ENCODE measurements around the gene NDUFV1. TPM values are rescaled to one million over a fixed set of nuclear protein-coding genes. Genes with fewer than 3 reads are reported as not detected.

NDUFV1 gene
- total and polyA plus RNA-seq, 9 of the 15 experiments (the other 6 are each of a cell fraction or from before 2014, with no cell fraction given): 10.8 to 423 (median 209) TPM

DNA sequence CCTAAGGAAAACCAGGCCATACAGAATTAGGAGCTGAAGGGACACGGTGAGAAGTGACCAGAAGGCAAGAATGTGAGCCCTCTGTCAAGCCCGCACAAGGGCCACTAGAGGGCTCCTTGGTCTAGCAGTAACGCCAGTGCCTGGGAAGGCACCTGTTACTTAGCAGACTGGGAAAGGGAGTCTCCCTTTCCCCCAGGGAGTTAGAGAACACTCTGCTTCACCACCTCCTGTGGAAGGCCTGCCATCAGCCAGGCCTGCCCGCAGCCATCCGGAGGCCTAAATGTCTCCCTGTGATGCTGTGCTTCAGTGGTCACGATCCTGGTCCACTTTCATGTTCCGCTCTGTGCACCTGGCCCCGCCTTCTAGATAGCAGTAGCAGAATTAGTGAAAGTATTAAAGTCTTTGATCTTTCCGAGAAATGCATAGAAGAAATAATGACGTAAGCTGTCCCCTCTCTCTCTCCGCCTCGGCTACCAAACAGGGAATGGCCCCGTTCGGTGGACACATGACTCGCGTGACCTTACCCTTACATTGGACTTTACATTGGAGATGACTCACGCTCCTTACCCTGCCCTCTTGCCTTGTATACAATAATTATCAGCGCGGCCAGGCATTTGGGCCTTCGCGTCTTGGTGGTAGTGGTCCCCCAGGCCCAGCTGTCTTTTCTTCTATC lies 33.9 kb upstream of the NDUFV1 start (continued):
- TF ChIP-seq, protein P1, sequence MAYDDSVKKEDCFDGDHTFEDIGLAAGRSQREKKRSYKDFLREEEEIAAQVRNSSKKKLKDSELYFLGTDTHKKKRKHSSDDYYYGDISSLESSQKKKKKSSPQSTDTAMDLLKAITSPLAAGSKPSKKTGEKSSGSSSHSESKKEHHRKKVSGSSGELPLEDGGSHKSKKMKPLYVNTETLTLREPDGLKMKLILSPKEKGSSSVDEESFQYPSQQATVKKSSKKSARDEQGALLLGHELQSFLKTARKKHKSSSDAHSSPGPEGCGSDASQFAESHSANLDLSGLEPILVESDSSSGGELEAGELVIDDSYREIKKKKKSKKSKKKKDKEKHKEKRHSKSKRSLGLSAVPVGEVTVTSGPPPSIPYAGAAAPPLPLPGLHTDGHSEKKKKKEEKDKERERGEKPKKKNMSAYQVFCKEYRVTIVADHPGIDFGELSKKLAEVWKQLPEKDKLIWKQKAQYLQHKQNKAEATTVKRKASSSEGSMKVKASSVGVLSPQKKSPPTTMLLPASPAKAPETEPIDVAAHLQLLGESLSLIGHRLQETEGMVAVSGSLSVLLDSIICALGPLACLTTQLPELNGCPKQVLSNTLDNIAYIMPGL (CRISPR knock-in tag; IDR thresholded peaks at IDR 0.05): no peak
- TF ChIP-seq RAD51 (IDR thresholded peaks at IDR 0.05; ENCODE audit: borderline replicate concordance, low read depth) (peak; percentile 61; the same call in 1 of the 2 replicates), ZNF695 (CRISPR knock-in tag; IDR thresholded peaks at IDR 0.05) (no peak), PHF20 (IDR thresholded peaks at IDR 0.05; ENCODE audit: partially characterized antibody) (peak; percentile 22), KLF6 (CRISPR knock-in tag; IDR thresholded peaks at IDR 0.05; ENCODE audit: borderline replicate concordance) (no peak), KDM5B (IDR thresholded peaks at IDR 0.05; ENCODE audit: insufficient replicate concordance, low read depth, low read length) (no peak), ARID2 (IDR thresholded peaks at IDR 0.05) (no peak), ZNF282 (CRISPR knock-in tag; IDR thresholded peaks at IDR 0.05) (no peak), ZNF584 (CRISPR knock-in tag; IDR thresholded peaks at IDR 0.05; ENCODE audit: low read depth) (no peak), RBM39 (optimal IDR thresholded peaks at IDR 0.05; ENCODE audit: low read depth, low read length) (no peak), ZSCAN29 (IDR thresholded peaks at IDR 0.05) (no peak), ZZZ3 (IDR thresholded peaks at IDR 0.05) (no peak), CEBPB (tag; IDR thresholded peaks at IDR 0.05) (no peak), TBP (optimal IDR thresholded peaks at IDR 0.05; ENCODE audit: low read depth, low read length) (no peak)
- TF ChIP-seq, protein P2, sequence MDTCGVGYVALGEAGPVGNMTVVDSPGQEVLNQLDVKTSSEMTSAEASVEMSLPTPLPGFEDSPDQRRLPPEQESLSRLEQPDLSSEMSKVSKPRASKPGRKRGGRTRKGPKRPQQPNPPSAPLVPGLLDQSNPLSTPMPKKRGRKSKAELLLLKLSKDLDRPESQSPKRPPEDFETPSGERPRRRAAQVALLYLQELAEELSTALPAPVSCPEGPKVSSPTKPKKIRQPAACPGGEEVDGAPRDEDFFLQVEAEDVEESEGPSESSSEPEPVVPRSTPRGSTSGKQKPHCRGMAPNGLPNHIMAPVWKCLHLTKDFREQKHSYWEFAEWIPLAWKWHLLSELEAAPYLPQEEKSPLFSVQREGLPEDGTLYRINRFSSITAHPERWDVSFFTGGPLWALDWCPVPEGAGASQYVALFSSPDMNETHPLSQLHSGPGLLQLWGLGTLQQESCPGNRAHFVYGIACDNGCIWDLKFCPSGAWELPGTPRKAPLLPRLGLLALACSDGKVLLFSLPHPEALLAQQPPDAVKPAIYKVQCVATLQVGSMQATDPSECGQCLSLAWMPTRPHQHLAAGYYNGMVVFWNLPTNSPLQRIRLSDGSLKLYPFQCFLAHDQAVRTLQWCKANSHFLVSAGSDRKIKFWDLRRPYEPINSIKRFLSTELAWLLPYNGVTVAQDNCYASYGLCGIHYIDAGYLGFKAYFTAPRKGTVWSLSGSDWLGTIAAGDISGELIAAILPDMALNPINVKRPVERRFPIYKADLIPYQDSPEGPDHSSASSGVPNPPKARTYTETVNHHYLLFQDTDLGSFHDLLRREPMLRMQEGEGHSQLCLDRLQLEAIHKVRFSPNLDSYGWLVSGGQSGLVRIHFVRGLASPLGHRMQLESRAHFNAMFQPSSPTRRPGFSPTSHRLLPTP (IDR thresholded peaks at IDR 0.05; ENCODE audit: borderline replicate concordance, extremely low read depth, insufficient read length): no peak
- TF ChIP-seq, protein P3, sequence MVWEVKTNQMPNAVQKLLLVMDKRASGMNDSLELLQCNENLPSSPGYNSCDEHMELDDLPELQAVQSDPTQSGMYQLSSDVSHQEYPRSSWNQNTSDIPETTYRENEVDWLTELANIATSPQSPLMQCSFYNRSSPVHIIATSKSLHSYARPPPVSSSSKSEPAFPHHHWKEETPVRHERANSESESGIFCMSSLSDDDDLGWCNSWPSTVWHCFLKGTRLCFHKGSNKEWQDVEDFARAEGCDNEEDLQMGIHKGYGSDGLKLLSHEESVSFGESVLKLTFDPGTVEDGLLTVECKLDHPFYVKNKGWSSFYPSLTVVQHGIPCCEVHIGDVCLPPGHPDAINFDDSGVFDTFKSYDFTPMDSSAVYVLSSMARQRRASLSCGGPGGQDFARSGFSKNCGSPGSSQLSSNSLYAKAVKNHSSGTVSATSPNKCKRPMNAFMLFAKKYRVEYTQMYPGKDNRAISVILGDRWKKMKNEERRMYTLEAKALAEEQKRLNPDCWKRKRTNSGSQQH (CRISPR knock-in tag; IDR thresholded peaks at IDR 0.05): no peak
- TF ChIP-seq, protein P4, sequence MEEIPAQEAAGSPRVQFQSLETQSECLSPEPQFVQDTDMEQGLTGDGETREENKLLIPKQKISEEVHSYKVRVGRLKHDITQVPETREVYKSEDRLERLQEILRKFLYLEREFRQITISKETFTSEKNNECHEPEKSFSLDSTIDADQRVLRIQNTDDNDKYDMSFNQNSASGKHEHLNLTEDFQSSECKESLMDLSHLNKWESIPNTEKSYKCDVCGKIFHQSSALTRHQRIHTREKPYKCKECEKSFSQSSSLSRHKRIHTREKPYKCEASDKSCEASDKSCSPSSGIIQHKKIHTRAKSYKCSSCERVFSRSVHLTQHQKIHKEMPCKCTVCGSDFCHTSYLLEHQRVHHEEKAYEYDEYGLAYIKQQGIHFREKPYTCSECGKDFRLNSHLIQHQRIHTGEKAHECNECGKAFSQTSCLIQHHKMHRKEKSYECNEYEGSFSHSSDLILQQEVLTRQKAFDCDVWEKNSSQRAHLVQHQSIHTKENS (CRISPR knock-in tag; IDR thresholded peaks at IDR 0.05): no peak
- TF ChIP-seq, protein P5, sequence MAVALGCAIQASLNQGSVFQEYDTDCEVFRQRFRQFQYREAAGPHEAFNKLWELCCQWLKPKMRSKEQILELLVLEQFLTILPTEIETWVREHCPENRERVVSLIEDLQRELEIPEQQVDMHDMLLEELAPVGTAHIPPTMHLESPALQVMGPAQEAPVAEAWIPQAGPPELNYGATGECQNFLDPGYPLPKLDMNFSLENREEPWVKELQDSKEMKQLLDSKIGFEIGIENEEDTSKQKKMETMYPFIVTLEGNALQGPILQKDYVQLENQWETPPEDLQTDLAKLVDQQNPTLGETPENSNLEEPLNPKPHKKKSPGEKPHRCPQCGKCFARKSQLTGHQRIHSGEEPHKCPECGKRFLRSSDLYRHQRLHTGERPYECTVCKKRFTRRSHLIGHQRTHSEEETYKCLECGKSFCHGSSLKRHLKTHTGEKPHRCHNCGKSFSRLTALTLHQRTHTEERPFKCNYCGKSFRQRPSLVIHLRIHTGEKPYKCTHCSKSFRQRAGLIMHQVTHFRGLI (CRISPR knock-in tag; IDR thresholded peaks at IDR 0.05): no peak
